ENCODE measurements around the gene BCAS1.

BCAS1 gene

DNA sequence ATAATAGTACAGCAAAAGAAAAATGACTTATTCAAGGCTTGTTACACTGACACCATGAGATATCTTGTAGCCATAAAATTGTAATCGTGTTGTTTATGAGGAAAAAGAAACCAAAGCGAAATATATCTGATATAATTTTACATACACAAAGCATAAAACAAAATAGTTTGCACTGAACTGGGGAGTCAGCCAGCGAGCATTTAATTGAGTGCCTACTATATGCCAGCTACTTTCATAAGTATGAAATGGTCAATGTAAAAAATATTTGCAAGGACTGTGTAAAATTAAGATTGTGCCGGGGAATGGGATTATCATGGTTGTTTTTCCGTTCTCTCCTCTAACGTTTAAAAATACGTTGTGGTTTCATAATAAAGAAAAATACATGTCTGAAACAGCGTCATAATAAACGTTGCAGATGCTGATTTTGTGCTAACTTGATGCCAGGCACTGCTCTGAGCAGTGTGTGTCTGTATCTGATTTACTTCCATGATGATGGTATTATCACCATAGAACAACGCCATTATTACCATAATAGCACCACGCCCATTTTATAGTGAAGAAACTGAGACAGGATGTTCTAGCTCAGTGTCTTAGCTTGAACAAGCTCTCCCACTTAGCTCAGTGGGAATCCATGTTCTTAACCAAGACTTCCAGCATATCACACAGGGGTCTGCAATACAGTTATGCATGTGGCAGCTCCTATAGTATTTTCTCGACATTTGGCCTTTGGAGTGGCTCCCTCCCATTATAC, 144.6 kb downstream of the BCAS1 start:
- no peak for DNase-seq (ENCODE audit: low read depth)

DNA sequence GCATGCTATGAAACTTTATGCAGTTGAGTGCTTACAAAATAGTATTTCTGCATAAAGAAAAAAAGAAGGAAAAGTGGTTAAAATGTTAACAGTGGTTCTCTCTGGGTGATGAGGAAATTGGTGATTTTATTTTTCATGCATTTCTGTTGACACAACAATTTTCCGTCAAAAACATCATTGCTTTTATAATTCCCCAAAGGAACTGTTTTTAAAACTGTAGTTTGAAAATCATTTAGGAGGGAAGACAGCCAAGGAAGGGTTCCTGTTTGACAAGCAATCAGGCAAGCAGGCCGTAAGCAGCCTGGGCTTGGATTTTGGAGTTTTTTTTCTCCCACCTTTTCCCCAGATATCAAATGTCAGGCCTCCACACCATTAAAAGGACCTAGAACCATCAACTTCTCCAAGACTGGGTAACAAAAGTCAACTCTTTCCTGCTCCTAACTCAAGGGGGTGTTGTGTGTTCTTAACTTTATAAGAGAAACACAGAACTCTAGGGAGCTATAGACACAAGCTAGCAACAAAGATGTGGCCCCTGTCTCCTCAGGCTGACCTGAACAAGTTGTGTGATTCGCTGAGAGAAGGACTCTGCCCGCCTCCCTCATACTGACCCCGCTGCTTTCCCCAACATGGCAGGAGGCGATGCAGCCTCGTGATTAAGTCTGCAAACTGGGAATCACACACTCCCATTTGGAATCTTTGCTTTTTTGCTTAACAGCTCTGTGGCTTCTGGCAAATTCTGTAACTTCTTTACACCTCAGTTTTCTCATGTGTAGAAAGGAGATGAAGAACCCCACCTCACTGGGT, 146.6 kb downstream of the BCAS1 start:
- no peak for DNase-seq (ENCODE audit: low read depth)

DNA sequence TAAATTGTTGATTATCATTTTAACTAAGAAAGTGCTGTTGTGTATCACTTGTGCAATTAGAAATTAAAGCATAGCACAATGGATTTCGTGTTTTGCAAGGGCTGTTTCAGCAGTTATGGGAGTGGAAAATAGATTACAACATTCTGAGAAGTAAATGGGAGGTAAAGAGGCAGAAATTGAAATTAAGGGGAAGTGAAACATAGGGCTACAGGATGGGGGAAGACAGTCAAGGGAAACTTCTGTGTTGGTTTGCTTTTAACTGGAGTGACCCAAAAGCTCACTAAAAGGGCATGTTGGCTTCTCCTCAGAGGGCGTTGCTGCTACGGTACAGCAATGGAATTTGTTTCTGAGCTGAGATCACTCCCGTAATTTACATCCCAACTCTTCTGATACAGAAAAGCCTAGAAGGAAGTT, 147.5 kb downstream of the BCAS1 start:
- DNase-seq (ENCODE audit: low read depth), result no peak

GRCh38 chr20:53921443-53921973, 148.9 kb downstream of the BCAS1 start:
- no peak for DNase-seq (ENCODE audit: low read depth)

GRCh38 chr20:53920647-53921245, 149.6 kb downstream of the BCAS1 start:
- DNase-seq (ENCODE audit: low read depth), result no peak

DNA sequence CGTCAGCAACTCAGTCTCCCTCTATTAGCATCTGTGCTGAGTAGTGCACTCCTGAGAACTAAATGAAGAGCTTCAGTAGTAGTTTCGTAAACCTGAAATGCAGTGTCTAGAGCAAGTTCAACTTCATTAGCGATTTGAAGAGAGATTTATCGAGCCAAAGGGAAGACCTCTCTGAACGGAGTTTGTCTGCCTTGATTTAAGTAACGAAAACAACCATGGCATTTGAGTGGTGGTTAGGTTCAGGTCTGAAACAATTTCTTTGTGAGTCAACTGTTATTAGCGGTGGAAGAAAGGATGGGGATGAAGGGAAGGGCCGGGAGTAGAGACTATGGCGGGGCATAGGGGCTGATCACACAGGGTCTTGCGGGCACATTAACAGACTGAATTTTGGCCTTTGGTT, 150.5 kb downstream of the BCAS1 start:
- DNase-seq (ENCODE audit: low read depth), result no peak

GRCh38 chr20:53918949-53919361, 151.4 kb downstream of the BCAS1 start:
- no peak for DNase-seq (ENCODE audit: low read depth)

GRCh38 chr20:53918020-53918311, 152.4 kb downstream of the BCAS1 start:
- no peak for DNase-seq (ENCODE audit: low read depth)

GRCh38 chr20:53917145-53918019, 153.0 kb downstream of the BCAS1 start:
- DNase-seq (ENCODE audit: low read depth), result peak; percentile 84

DNA sequence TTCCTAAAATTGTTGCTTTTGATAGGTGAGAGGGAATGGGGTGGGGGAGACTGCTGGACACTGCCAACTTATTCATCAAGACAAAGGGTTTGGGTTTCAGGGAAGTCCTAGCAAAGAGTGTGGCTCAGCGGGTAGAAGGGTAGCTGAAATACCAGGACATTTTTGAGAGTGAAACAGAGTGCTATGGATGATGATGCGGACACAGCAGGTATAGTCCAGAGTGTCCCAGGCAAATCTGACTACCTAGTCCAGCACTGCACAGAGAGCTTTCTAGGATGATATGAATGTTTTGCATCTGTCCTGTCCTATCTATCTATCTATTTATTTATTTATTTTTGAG, 154.3 kb downstream of the BCAS1 start:
- DNase-seq (ENCODE audit: low read depth), result no peak

- DNase-seq (ENCODE audit: low read depth), result no peak
These were observed 154.8 kb downstream of the BCAS1 start for GRCh38 chr20:53915446-53916172.

GRCh38 chr20:53914781-53915445, 155.5 kb downstream of the BCAS1 start:
- no peak for DNase-seq (ENCODE audit: low read depth)

DNA sequence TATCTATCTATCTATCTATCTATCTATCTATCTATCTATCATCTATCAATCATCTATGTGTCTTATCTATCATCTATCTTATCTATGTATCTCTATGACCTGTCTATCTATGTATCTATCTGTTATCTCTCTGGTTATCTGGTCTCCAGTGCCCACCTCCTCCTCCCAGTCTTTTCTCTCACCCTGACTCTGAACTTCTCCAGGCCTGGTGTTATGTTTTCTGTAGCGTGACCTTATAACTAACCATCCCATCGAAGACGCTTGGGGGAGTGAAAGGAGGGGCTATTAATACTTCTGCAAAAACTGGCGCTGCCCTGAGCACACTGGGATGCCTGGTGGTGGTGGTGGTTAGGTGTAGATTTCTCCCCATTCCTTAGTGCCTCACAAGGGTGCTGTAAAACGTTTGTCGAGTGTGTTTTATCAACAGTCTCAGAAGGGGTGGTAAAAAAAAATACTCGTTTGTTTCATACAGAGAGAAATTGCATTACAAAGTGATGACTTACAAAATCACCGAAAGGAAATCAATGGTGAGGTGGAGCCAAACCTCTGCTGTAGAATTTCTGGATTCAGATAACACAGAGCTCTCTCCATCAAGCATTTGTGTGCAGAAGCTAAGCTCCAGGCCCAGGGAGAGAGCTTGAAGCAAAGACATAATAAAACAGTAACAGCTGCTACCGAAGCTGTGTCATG, 156.2 kb downstream of the BCAS1 start:
- DNase-seq (ENCODE audit: low read depth), result no peak

DNA sequence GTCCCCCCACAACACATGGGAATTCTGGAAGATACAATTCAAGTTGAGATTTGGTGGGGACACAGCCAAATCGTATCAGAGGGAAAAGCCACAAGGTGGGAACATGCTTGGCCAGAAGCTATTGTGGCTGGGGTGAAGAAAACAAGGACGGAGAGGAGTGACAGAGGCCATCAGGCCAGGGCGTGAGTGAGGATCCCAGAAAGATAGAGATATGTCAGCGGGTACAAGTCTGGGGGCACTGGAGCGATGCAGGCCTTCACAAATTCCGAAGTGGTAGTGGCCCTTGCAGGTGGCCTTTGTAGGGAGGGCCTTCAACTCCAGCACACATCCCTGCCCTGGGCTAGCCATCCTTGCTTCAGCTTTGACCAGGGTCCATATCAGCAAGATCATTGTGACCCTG, 159.1 kb downstream of the BCAS1 start:
- no peak for DNase-seq (ENCODE audit: low read depth)

DNA sequence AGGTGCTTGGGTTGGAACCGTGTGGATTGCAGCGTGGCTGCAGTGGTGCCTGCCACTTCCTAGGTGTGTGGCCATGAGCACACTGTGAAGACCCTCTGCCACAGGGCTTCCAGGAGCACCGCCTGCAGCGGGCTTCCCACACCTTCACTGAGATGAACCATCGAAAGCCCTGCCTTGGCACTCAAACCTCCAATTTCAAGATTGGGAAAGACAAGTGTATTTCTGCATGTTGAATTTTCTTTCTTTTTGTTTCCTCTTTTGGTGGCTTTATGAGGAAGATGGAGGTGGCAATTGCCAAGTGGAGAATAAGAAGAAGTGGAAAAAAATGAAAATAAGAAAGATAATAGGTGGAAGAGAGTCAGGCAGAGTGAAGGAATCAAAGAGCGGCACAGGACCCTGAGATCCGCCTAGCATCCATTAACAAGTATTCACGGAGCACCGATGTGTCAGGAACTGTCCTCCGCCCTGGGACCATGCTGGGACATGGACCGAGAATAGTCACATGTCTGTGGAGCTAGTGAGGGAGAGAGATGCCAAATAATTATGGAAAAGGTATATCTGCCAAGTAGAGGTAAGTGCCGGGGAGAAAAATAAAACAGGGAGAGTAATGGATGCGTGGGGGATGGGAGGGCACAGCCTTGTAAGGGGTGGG, 159.9 kb downstream of the BCAS1 start:
- no peak for DNase-seq (ENCODE audit: low read depth)

DNA sequence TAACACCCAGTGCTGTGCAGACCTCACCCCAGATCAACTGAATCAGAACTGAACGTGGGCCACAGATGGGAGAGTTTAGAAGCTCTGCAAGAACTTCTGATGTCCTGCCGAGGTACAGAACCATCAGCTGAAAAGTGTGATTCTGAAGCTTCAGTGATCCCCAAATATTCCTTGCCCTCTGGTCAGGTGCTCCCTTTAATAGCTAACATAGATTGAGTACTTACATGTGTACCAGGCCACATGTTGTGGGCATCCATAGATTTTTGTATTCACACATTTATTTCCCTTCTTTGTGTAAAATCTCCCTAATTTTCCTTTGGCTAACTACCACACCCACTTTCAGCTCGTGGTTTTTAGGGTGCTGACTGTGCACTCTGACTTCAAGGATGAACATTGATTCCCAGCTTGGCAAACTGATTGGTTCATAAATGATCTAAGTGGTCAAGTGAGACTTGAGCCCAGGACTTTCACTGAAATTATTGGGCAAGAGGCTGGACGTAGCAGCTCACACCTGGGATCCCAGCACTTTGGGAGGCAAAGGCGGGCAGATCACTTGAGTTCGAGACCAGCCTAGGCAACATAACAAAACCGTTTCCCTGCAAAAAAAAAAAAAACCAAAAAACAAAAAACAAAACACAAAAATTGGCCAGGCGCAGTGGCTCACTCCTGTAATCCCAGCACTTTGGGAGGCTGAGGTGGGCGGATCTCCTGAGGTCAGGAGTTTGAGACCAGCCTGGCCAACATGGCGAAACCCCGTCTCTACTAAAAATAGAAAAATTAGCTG, 162.2 kb downstream of the BCAS1 start:
- no peak for DNase-seq (ENCODE audit: low read depth)

DNA sequence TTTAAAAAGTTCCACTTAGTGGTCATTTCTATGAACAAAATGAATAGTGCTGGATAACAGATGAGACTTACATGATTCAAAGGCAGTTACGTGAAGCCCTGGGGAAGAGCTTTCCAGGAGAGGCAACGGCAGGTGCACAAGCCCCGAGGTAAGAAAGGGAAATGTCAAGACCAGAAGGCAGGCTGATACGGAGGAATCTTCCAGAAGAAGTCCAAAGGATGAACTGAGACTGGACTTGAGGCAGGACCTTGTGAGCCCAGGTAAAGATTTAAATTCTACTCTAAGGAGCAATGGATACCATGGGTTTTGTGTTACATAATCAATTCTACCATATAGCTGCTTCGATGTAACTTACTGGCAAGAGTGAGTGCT, 164.6 kb downstream of the BCAS1 start:
- no peak for DNase-seq (ENCODE audit: low read depth)

DNA sequence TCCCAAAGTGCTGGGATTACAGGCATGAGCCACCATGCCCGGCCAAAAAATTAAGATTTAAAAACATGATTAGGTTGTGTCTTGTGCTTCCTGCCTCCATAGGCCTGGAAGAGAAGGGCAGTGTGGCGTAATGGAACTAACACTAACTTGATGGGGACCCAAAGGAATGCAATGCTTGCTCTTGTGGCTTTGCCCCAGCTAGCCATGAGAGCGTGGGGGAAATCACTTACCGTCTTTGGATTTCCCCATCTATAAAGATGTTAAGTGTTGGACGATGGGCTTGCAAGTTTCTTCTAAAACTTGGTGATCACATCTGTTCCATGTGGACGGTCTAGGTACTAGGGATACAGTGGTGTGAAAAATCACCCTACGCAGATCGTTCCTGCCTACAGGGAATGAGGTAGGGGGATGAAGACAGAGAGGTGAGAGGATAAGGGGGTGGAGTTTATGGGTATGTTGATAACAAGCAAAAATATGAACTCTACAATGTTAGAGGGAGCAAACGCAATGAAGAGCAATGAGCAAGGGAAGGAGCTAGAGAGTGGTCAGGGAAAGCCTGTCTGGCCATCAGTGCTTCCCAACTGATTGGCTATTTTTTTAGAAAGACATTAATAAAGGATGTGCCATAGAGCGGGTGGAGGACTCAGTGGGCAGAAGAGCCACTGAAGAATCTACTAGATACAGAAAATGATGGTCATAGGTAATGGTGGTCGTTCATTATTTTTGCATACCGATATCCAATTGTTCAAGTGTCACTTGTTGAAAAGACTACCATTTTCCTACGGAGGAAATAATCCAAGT, 165.2 kb downstream of the BCAS1 start:
- no peak for DNase-seq (ENCODE audit: low read depth)

All from GM04503 (cell line).